Forelimb muscle (tissue), 1 donor: ENCODE measurements around the gene AVPR2. TPM values are rescaled to one million over a fixed set of nuclear protein-coding genes. Genes with fewer than 3 reads are reported as not detected.

Experiments
- DNase-seq: peaks from one replicate; pipeline ENCODE4 v3.0.0-alpha.2; 2013; ENCODE audit warnings: low read depth
- polyA plus RNA-seq: library from polyadenylated mRNA; unstranded; fragments of 120-200 nt; gene quantifications from one replicate; pipeline ENCODE4 v1.2.1, GENCODE V29; 2013; ENCODE audit not compliant: insufficient read length

The AVPR2 gene
- polyA plus RNA-seq, 1 donor: 1.1 TPM

DNA sequence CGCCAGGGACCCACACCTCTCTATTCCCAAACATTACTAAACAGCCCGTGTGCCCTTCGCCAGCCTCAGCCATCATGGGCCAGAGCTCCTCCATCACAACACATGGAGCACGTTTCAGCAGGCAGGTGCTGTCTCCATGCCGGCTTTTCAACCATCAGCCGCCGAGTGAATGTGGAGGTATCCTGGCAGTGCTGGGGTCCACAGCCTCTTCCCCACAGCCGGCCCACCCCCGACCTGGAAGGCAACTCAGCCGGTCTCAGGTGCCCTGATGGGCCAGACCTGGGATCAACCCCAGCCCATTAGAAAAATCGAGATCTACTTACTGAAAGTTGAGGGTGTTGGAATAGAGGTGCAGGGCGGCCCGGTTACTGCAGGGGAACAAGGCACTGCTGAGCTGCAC, 27.3 kb downstream of the AVPR2 start:
- DNase-seq: no peak

DNA sequence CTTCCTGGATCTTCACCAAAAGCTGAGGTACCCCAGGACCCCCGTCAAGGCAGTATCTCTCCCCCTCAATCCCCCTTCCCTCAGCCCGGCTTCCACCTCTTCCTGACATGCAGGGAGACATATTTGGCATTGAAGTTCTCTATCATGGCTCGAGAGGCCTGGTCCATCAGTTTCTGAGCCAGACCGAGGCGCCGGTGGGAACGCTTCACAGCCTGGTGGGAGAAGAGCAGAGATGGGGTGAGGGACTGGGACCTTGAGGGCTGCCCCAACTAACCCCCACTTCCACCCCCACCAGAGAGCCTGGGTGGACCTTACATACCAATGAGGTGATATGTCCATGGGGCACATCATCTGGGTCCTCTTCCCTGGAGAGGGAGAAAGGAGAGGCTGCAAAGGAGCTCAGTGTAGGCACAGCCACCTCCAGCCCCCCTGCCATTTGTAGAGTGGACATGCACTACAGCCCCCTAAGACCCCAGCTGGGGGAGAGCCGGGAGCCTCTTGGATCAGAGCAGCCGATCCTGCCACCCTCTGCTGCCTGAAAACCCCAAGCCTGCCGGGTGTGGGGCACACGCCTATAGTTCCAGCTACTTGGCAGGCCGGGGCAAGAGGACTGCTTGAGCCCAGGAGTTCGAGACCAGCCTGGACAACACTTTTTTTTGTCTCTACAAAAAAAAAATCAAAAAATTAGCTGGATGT, 27.9 kb downstream of the AVPR2 start:
- no peak for DNase-seq

DNA sequence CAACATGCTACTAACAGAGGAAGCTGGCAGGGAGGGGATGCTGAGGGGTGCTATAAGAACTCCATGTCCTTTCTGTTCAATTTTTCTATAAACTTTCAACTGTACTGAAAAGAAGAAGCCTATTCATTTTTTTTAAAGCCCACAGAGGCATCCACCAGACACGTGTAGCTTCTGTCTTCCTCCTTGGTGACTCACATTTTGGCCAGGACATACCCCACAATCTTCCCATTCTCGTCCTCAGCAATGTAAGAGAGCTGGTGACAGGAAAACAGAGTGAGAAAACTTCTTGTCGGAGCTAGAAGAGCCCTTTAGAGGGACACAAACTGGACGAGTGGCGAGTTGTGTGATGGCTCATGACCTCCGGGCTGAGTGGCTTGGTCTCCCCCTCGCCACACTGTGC, 29.3 kb downstream of the AVPR2 start:
- no peak for DNase-seq

DNA sequence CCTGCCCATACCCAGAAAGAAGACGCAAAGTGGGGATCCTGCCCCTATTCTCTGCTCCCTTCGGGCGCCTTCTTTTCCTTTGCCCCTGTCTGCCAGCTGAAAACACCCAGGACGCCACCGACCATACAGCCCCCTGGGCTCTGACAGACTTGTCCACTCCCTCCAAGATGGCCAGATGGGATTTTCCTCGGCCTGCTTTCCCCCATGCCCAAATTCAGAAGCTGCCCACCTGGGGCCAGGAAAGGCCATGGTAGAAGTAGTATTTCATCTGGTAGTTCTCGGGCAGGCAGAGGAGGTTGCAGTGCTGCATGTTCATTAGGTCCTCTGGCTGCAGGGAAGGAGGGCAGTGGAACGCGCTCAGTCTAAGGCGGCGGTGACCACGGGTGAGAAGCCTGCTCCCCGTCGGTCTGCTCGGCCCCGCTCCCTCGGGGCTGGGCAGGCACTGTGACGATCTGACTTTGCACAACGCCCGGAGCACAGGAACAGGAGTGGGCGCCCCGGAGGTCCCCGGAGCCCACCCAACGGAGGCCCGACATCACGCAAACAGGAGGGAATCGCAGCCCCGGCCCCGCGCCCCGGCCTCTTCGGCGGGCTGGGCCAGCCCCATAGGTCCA, 29.8 kb downstream of the AVPR2 start:
- DNase-seq: no peak

DNA sequence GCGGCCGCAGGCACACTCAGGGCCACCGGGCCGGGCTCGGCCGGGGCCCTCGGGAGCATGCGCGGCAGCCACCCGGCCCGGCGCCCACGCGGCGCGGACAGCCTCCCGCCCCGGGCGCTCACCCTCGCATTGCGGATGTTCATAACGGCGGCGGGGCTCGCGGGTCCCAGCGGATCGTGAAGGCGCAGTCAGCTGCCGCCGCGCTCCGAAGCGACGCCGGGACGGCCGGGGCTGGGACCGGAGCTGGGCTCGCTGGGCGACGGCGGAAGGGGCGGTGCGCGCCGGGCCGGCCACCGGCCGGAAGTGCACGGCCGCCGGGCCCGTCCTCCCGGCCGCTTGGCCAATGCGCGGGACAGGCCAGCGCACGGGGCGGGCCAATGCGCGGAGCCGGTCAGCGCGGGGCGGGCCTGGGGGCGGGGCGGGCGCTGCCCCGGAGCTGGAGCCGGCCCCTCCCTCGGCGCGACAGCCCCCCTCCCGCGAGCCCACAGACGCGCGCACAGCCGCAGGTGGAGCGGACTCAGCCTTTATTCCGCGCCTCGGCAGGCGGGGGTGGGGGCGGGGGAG, 30.4 kb downstream of the AVPR2 start, which contains the start of gene NAA10:
TSS of gene NAA10 (minus strand) at position 276 of the 564 bp plus-strand sequence. CDS start at position 143, 133 bp downstream.
- DNase-seq: no peak

DNA sequence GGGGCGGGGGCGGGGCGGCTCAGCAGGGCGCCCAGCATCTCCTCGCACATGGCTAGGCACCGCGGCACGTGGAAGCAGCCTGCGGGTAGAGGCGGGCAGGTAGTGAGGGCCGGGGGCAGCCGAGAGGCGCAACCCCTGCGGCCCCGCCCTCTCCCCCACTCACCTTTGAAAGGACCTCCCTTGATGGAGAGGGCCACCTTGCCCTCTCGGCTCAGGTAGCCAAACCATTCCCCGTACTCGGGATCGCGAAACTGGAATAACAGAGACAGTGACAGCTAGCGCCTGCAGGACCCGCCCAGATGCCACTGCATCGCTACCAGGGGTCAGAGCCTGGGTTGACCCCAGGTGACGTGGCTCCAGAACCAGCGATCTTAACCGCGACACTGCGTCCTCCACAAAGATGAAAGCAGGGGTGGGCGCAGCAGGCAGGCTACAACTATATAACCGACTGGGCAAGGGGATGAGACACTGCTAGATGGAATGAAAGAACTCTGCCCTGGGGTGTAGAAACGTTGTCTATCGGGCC, 30.9 kb downstream of the AVPR2 start:
- no peak for DNase-seq

DNA sequence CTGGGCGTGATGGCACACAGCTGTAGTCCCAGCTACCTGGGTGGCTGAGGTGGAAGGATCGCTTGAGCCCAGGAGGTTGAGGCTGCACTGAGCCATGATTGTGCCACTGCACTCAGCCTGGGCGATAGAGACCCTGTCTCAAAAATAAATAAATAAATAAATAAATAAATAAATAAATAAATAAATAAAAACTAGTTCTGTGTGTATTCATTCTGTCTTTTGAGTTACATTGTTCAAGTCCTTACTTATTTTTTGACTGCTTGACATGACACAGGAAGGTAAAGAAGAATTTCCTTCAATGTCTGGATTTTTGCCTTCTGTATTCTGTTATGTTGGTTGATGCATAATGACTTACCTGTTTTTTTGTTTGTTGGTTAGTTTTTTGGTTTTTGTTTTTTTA, 32.6 kb downstream of the AVPR2 start:
- DNase-seq: no peak

DNA sequence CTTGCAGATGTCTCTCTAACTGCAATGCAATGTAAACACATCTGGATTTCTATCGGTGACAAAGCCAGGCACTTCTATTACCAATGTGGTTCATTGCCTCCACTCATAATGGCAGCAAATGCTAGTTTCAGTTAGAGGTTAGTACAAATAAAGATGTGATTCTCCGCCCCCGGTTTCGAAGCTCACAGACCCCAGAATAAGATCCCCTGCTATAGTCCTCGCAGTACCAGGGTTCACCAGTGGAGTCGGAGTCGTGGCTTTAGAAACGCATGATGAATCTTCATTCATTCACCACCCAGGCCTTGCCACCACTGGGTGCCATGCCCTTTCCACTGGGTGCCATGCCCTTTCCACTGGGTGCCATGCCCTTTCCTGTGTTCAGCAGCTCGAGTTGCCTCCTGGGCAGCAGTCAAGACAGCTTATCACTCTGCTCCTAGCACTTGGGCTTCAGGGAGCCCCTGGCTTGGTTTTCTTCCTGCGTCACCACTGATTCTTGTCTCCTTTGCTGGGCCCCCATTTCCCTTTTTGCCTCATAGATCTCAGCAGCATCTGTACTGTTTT, 33.8 kb downstream of the AVPR2 start:
- no peak for DNase-seq

DNA sequence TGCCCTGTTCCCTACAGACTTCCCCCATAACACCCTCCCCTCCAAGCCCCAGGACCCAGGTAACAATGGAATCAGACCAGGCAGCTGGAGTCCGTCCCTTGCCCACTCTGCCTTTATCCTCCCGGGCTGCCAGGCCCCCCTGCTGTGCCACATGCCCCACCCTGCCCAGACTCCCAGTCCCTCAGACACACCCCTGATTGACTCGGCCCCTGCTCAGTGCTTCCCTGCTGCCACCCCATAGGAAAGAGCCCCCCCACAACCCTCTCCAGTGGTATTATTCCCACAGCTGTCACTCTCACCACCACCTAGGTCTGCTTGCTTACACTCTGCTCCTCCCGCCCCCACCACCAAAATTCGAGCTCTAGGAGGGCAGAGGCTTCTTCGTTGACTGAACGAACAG, 35.1 kb downstream of the AVPR2 start:
- no peak for DNase-seq

DNA sequence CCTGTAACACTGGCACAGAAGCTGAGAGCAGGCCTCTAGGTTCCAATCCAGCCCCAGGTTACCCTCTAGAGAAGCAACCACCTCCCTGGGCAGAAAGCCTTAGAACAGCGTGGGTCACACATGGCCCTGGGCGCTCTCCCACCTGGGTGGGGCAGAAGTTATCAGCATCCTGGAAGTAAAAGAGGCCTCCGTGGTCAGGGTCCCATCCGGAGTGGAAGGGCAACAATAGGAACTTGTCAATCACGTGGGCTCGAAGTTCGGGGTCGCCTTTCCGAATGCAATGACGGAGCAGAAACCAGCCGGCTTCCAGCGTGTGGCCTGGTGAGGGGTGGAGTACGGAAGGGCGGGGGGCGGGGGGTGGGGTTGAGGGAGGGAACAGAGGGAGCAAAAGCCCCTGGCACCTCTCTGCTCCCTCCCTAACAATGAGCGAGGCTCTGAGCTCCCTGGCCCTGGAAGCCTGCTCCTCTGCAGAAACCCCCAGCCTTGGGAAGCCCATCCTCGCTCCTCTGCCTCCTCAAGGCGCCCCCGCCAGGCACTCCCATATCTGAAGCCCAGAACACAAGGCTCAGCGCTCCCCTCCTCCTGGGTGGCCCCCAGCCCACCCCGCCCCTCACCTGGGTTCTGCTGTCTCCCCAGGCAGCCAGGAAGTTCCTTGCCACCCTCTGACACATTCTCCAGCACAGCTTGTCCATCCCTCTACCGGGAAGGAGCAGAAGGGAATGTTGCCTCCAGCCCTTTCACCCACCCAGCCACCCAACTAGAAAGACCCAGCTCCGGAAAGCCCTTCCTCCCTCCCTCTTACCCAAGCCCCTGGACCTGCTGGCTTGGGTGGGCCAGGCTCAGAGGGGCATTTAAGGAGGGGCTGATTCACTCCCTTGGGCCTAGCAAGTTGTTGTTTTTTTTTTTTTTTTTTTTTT, 37.1 kb downstream of the AVPR2 start:
- no peak for DNase-seq

DNA sequence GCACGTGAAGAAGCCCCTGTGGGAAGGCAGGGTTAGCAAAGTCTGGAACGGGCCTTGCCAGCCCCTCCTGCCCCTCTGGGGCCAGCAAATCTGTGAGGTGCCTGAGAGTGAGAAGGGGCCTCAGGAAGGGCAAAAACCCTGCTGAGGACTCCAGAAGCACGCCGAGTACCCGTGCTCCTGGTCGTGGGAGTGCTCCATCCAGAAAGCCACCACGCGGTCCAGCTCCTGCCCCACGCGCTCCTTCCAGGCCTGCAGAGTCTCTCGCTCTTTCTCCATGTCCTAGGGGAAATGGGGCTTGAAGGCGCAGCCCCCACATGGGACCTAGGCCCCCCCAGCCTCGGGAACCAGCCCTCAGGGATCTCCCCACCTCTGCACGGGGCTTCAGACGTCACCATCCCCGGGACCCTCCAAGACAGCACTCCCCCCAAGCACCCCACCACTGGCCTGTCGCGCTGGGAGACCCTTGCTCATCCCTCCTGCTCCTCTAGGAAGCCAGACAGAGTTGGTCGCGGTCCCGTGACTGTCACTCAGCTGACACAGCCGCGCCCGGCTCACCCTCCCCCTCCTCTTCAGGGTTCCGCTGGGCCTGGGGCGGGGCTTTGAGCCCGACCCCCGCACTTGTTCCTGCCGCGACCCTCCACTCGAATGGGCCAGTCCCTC, 39.8 kb downstream of the AVPR2 start, which contains the start of gene RENBP:
TSS of gene RENBP (minus strand) at position 504 of the 660 bp plus-strand sequence. CDS start at position 471, 33 bp downstream.
- DNase-seq: no peak

DNA sequence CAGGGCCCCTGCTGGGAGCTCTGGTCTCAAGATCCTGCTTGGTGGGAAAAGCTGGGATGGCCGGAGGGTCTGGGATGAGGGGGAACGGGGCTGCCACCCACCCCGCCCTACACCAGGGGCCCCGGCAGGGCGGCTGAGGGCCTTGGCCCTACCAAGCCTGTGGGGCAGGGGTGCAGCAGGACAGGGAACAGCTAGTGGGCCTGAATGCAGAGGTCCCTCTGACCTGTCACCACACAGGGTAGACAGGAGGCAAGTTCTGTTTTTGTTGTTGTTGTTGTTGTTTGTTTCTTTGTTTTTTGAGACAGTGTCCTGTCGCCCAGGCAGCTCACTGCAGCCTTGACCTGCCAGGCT, 40.3 kb downstream of the AVPR2 start:
- no peak for DNase-seq

DNA sequence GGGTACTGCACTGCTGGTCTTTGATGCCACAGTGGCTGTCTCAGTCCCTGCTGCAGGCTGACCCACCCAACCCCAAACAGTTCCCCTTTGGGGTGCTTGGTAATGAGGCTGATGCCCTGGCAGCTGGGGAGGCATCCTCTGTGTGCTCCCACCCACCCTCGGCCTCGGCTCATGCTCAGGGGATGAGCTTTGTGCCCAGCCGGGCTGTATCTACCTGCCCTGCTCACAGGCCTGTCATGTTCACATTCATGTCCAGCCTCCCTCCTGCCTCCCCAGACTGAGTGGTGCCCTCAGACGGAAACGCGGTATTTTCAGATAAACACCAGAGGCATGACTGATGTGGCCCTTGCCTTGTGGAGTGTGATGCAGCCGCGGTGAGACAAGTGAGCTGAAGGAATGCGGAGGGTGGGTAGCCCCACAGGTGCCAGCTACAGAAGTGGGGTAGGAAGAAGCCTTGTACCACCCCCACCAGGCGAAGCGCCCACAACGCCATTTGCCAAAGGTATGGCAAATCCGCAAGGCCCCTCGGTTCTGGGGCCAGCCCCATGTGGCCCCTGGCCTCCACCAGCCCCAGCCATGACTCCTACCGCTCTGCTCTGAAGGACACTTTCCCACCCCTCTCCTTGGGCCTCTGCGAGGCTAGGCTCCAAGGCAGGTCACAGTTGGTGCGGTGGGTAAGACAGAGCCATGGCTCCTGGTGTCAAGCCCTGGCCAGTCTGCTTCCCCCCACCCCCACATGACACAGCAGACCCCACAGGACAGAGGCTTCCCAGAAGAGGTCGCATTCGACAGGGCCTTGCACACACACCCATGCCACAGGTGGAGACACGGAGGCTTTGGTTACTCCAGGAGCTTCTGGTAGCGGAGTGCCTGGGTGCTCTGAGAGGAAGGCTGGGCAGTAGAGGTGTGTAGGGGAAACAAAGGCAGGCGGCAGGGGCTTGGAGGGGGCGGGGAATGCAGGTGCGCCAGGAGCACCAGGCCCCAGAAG, 41.8 kb downstream of the AVPR2 start:
- DNase-seq: no peak

DNA sequence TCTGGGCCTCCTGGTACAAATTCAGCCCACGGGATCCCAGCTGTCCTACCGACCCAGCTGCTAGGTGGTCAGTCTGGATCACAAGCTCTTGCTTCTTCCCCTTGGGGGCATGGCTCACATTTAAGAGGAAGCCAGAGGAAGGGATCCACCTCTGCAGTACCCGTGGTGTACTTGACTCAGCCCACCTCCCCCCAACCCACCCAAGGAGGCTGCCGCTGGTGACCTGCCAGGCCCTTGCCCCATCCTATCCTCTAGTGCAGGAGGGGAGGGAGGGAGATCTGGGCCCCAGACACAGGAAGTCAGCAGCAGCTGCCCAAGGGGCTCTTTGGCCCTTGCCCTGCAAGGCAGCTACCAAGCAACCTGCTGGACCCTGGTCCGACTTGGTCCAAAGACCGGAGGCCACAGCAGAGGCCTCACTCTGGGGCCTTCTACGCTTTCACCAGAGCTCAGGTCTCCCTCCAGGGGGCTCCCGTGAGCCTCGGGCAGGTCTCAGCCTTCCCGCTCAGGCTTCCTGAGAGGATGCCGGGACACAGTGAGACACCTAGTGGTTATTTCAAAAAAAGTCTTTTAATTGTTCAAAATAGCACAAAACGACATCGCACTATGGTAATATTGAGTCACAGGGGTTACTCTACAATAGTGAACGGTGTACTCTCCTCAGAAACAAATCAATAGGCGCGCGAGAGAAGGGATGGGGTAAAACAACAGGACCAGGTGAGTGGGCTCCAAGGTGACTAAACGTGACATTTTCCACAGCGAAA, 42.7 kb downstream of the AVPR2 start:
- no peak for DNase-seq

DNA sequence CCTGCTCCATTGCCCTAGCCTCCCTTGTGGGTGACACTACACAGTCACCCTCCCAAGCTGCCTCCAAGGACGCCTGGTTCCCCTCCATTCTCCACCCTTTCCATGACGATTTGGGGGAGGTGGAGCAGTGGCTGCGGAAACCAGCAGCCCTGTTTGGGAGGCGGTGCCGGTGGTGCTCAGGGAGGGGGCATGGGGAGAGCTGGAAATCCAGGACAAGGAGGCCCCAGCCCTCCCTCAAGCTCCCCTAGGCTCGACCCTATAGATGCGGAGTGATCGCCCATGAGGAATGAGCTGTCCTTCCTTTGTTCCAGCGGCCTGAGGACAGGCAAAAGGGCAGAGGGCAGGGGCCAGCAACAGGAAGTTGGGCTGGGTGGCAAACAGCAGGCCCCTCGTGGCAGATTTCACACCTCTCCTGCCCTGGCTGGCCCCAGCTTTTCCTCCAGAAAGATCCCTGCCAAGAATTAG, 43.6 kb downstream of the AVPR2 start:
- DNase-seq: no peak

DNA sequence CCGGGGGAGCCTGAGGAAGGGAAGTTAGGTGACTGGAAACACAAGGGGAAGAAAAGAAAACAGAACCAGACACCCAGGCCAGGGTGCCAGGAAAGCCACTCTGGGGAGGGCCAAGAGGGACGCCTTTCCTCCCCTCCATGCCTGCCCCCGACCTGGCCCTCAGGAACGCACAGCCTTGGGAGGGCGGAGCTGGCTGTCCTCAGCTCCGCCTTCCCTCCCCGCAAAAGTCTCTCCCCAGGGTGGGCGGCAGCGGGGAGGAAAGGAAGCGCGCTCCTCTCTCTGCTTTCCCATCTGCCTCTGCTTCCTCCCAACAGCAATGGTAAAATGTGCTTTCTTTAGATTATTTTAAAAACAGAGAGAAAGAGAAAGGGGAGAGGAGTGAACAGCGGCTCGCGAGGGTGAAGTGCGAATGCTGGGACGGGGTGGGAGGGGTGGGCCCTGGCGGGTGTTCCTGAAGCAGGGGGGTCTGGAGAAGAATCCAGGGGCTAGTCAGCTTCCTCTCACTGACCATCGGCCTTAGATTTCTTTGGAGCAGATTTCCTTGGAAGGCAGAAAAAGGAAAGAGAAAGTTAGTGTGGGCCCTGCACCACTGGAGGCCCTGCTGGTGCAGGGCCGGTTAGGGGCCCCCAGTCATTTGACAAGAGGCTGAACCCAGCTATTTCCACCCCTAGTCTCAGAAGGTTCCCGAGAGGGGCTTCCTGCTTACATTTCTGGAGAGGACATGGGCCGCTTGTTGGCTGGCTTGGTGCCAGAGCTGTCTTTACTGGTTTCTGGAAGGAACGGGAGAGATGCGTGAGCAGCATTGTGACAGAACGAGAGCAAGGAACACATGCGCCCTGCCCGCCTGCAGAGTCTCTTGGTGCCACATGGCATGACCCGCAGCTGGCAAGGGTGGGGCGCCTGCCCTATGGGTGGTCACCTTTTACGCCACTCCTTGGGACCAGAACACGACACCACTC, 44.7 kb downstream of the AVPR2 start:
- DNase-seq: no peak

DNA sequence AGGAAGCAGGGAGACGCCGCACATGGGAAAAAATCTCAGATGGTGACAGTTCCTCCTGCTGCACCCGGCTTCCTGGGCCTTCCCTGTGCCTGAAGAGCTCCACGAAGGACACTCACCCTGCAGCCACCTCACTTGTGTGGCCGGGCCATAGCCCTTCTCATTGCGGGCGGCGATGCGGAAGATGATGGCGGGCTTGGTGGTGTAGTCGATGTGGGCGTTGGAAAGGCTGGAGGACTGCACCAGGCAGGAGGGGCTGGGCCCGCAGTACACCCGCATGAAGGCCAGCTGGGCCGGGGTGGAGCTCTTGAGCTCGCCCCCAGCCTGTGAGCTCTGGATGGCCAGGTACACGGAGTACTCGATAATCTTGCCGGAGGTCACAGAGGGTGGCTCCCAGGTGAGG, 45.7 kb downstream of the AVPR2 start:
- DNase-seq: no peak
